ENCODE data around the gene ARID4B.
"Not testable (repeated sequence)": the region's sequence is repeated elsewhere in the genome, so short reads cannot be mapped to it uniquely, and the experiment has no call there.

The ARID4B gene

DNA sequence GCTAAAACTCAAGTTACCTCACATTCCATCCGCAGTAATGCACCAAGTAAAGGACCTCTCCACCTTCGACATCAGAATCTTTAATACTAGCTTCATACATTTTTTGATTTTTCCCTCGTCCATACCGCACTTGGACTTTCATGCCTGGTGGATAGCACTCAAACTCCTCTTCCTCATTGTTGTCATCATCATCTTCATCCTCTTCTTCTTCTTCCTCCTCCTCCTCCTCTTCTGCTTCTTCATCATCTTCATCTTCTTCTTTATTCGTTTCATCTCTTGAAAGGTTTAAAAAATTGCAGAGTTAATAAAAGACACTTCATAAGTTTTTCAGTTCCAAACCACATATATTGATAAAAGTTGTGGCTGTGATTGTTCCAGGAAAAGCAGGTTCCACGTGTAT is 114.2 kb downstream of the ARID4B start:
- Mint-ChIP-seq H3K9me3 (no peaks in the 10 kb centered on the region), H3K4me1 (no peaks in the 10 kb centered on the region), H3K27ac (no peak overlapping the region), H3K4me3 (no peak overlapping the region), H3K27me3 (ENCODE audit: low read depth) (no peaks in the 10 kb centered on the region), H3K36me3 (ENCODE audit: low read depth) (peaks cover 49% of the 10 kb centered on the region)
- TF ChIP-seq CTCF (IDR thresholded peaks at IDR 0.05; ENCODE audit: unreplicated experiment in 3 of 3): no peak

DNA sequence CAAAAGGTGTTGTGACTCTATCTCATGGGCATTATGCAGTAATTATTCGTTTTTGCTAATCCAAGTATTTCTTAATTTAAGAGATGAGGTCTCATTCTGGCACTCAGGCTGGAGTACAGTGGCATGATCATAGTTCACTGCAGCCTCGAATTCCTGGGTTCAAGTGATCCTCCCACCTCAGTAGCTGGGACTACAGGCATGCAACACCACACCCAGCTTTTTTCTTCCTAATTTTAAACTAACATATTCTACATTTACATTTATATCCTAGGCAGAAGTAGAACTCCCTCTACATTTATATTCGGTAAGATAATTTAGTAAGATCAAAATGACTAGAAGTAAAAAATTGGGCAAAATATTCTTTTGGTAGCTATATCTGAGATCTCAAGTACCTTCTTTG is 116.5 kb downstream of the ARID4B start:
- H3K36me3 Mint-ChIP-seq (ENCODE audit: low read depth): peaks cover 49% of the 10 kb centered on the region
- no peaks in the 10 kb centered on the region for H3K27me3 Mint-ChIP-seq (ENCODE audit: low read depth)
- no peak for TF ChIP-seq CTCF (IDR thresholded peaks at IDR 0.05; ENCODE audit: unreplicated experiment in 3 of 3)
- H3K9me3 Mint-ChIP-seq: no peaks in the 10 kb centered on the region
- no peak overlapping the region for H3K4me3 Mint-ChIP-seq
- no peaks in the 10 kb centered on the region for H3K4me1 Mint-ChIP-seq
- no peak overlapping the region for H3K27ac Mint-ChIP-seq

DNA sequence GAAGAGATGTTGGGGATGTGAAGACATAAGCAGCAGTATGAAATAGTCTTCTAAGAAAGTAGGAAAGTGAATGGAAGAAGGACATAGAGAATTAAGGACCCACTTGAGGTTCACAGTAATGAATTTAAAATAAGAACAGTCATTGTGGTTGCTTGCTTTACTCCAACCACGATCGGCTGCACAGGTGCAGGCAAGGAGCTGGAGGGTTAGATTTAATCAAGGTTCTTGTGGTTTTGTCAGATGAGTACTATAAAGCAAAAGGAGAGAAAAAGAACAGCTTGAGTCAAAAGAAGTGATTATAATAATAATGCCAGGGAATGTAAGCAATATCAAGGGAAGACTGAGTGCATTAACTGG is 120.8 kb downstream of the ARID4B start:
- TF ChIP-seq CTCF (IDR thresholded peaks at IDR 0.05; ENCODE audit: unreplicated experiment in 3 of 3): no peak
- Mint-ChIP-seq H3K27ac (no peak overlapping the region), H3K9me3 (no peaks in the 10 kb centered on the region), H3K4me1 (no peaks in the 10 kb centered on the region), H3K36me3 (ENCODE audit: low read depth) (peaks cover 62% of the 10 kb centered on the region), H3K27me3 (ENCODE audit: low read depth) (no peaks in the 10 kb centered on the region), H3K4me3 (no peak overlapping the region)

- Mint-ChIP-seq H3K36me3 (ENCODE audit: low read depth) (peaks cover 56% of the 10 kb centered on the region), H3K4me3 (no peak overlapping the region), H3K4me1 (no peaks in the 10 kb centered on the region), H3K9me3 (no peaks in the 10 kb centered on the region), H3K27me3 (ENCODE audit: low read depth) (no peaks in the 10 kb centered on the region), H3K27ac (no peak overlapping the region)
- TF ChIP-seq CTCF (IDR thresholded peaks at IDR 0.05; ENCODE audit: unreplicated experiment in 3 of 3): no peak
Measured at GRCh38 chr1:235206533-235207208, 121.3 kb downstream of the ARID4B start.

GRCh38 chr1:235205687-235206086 is 122.3 kb downstream of the ARID4B start:
- TF ChIP-seq CTCF (IDR thresholded peaks at IDR 0.05; ENCODE audit: unreplicated experiment in 3 of 3): no peak
- H3K9me3 Mint-ChIP-seq: no peaks in the 10 kb centered on the region
- H3K36me3 Mint-ChIP-seq (ENCODE audit: low read depth): peaks cover 47% of the 10 kb centered on the region
- H3K27me3 Mint-ChIP-seq (ENCODE audit: low read depth): no peaks in the 10 kb centered on the region
- H3K27ac Mint-ChIP-seq: no peak overlapping the region
- no peak overlapping the region for H3K4me3 Mint-ChIP-seq
- H3K4me1 Mint-ChIP-seq: no peaks in the 10 kb centered on the region

GRCh38 chr1:235203428-235203827 is 124.6 kb downstream of the ARID4B start:
- Mint-ChIP-seq H3K36me3 (ENCODE audit: low read depth) (peaks cover 45% of the 10 kb centered on the region), H3K27me3 (ENCODE audit: low read depth) (no peaks in the 10 kb centered on the region), H3K27ac (no peak overlapping the region), H3K9me3 (no peaks in the 10 kb centered on the region), H3K4me3 (no peak overlapping the region), H3K4me1 (peaks cover 6% of the 10 kb centered on the region)
- no peak for TF ChIP-seq CTCF (IDR thresholded peaks at IDR 0.05; ENCODE audit: unreplicated experiment in 3 of 3)

- not testable (repeated sequence) for H3K4me3 Mint-ChIP-seq; H3K27ac Mint-ChIP-seq; H3K27me3 Mint-ChIP-seq (ENCODE audit: low read depth); H3K4me1 Mint-ChIP-seq; H3K9me3 Mint-ChIP-seq
- peaks cover 40% of the 10 kb centered on the region for H3K36me3 Mint-ChIP-seq (ENCODE audit: low read depth)
Measured at GRCh38 chr1:235202447-235202846, 125.5 kb downstream of the ARID4B start.

Data from nephron (organoid).